Panc1 (cell line): Measurements from ENCODE around the gene MIF4GD. TPM values are rescaled to one million over a fixed set of nuclear protein-coding genes. Genes with fewer than 3 reads are reported as not detected.

ENCODE experiments used
- ATAC-seq: fragments of 200-7000 bp; cut with Tn5 transposase; 2 replicates; pipeline ENCODE4 v1.9.1; 2020; ENCODE audit warnings: mild to moderate bottlenecking, moderate library complexity
- Bru-seq: library from RNA; stranded (reverse); fragments of 400-500 nt; gene quantifications from one replicate; lab custom pipeline; 2021; lab: Mats Ljungman, UMichigan
- BruChase-seq, 2 experiments: library from RNA; stranded (reverse); fragments of 400-500 nt; gene quantifications; one replicate each; lab custom pipeline; 2021; lab: Mats Ljungman, UMichigan
- BruUV-seq: library from RNA; stranded (reverse); fragments of 400-500 nt; replicated peaks from 2 replicates; lab custom pipeline; 2021; lab: Mats Ljungman, UMichigan
- CTCF ChIA-PET: fragments of 300-600 bp; sonication (Branson Sonifier 250); formaldehyde crosslinking; loops from one replicate; lab custom pipeline; 2022; ENCODE audit warnings: antibody characterized with exemption; lab: Charles Lee
- POLR2A ChIA-PET: fragments of 300-600 bp; sonication (Branson Sonifier 250); formaldehyde crosslinking; loops from one replicate; lab custom pipeline; 2022; ENCODE audit warnings: antibody characterized with exemption; lab: Charles Lee
- DNase-seq: peaks from one replicate; pipeline ENCODE4 v3.0.0-alpha.2; 2010; ENCODE audit warnings: low read depth, low spot score
- H3K27ac ChIP-seq: 2 replicates; pipeline ENCODE4 v1.5.1; 2011; ENCODE audit warnings: mild to moderate bottlenecking, low read length, inconsistent platforms
- H3K27me3 ChIP-seq: fragments of 200-500 bp; sonication (Bioruptor generic); 2 replicates; pipeline ENCODE4 v1.6.0; 2014; ENCODE audit warnings: low read length, inconsistent platforms; ENCODE audit not compliant: control insufficient read depth, insufficient read depth
- H3K36me3 ChIP-seq: fragments of 200-500 bp; sonication (Bioruptor generic); 2 replicates; pipeline ENCODE4 v1.5.1; 2014; ENCODE audit warnings: inconsistent platforms, mild to moderate bottlenecking, low read length, moderate library complexity; ENCODE audit not compliant: control insufficient read depth, insufficient read depth
- H3K4me1 ChIP-seq: 2 replicates; pipeline ENCODE4 v1.5.1; 2011; ENCODE audit warnings: inconsistent platforms, mild to moderate bottlenecking, low read length, moderate library complexity; ENCODE audit not compliant: control insufficient read depth, insufficient read depth
- H3K4me3 ChIP-seq, 2 experiments: 2 replicates each; pipeline ENCODE4 v1.5.1; 2011 to 2012; ENCODE audit warnings: low read depth in 2 of 2, low read length in 2 of 2, mild to moderate bottlenecking in 2 of 2, inconsistent platforms in 1 of 2, moderate library complexity in 1 of 2
- H3K9me3 ChIP-seq: fragments of 200-500 bp; sonication (Bioruptor generic); 2 replicates; pipeline ENCODE4 v1.5.1; 2014; ENCODE audit warnings: low read depth, mild to moderate bottlenecking, inconsistent platforms, low read length, moderate library complexity; ENCODE audit not compliant: control insufficient read depth, insufficient read depth
- POLR2AphosphoS5 ChIP-seq: IDR thresholded peaks from 2 replicates; pipeline ENCODE4 v1.6.1; 2012; ENCODE audit warnings: mild to moderate bottlenecking, low read depth, low read length, moderate library complexity
- SIN3A ChIP-seq: IDR thresholded peaks from 2 replicates; pipeline ENCODE4 v1.6.1; 2012; ENCODE audit warnings: low read depth, mild to moderate bottlenecking, low read length, moderate library complexity, borderline replicate concordance; ENCODE audit not compliant: insufficient read depth
- TCF7L2 ChIP-seq: IDR thresholded peaks from 2 replicates; pipeline ENCODE4 v1.6.1; 2011; ENCODE audit warnings: mild to moderate bottlenecking, low read depth, low read length, inconsistent platforms
- in situ Hi-C: cut with HindIII; loops from 2 replicates; pipeline ENCODE4 v1.10.0; 2016; ENCODE audit warnings: low sequenced_read_pairs, low pct_unique_long_range_greater_than_20kb
- intact Hi-C: fragments of 100-400 bp; cut with micrococcal nuclease; formaldehyde crosslinking; loops from one replicate; pipeline ENCODE4 v1.10.0; 2022; ENCODE audit not compliant: unreplicated experiment
- long read RNA-seq: library from polyadenylated mRNA; unstranded; transcript quantifications from one replicate; pipeline ENCODE4 v2.0.0, GENCODE V29; 2021; ENCODE audit not compliant: unreplicated experiment
- polyA plus RNA-seq: library from polyadenylated mRNA; unstranded; fragments of >200 nt; gene quantifications from one replicate; pipeline ENCODE4 v1.2.1, GENCODE V29; 2012; ENCODE audit warnings: missing spikeins; ENCODE audit not compliant: insufficient read length
- total RNA-seq: library from RNA; stranded (reverse); gene quantifications from one replicate; pipeline ENCODE4 v1.2.1, GENCODE V29; 2021; ENCODE audit not compliant: unreplicated experiment
- TF ChIP-seq, protein P1 (sequence below): fragments of 450-650 bp; IDR thresholded peaks from 2 replicates; pipeline ENCODE4 v1.5.1; 2017; ENCODE audit warnings: mild to moderate bottlenecking
- TF ChIP-seq, protein P2 (sequence below), 2 experiments: IDR thresholded peaks; 2 replicates each; pipeline ENCODE4 v1.6.1; 2011 to 2012; ENCODE audit warnings: low read depth in 2 of 2, control low read depth in 1 of 2, low read length in 1 of 2, mild to moderate bottlenecking in 1 of 2, moderate library complexity in 1 of 2; ENCODE audit not compliant: insufficient read depth in 1 of 2

The MIF4GD gene, protein sequence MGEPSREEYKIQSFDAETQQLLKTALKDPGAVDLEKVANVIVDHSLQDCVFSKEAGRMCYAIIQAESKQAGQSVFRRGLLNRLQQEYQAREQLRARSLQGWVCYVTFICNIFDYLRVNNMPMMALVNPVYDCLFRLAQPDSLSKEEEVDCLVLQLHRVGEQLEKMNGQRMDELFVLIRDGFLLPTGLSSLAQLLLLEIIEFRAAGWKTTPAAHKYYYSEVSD
- total RNA-seq = 34.4 TPM
- 40.5 TPM for polyA plus RNA-seq
- percentile 58 among the genes with signal in this experiment for Bru-seq, nascent RNA
- percentile 52 among the genes with signal in this experiment for BruChase-seq, experiment 1, labeled RNA remaining after a 2-hour chase
- percentile 65 among the genes with signal in this experiment for BruChase-seq, experiment 2, labeled RNA remaining after a 6-hour chase
- long read RNA-seq, transcript MIF4GD-214 (5 exons, 1,230 nt) = major isoform, 13 of 72 reads
- long read RNA-seq, transcript MIF4GD-208 (7 exons, 1,419 nt) = minor isoform, 5 of 72 reads
- long read RNA-seq, transcript MIF4GD-202 (6 exons, 1,306 nt) = minor isoform, 11 of 72 reads
- long read RNA-seq, partial matches to known transcripts = 11 of 72 reads
- long read RNA-seq, other reads (novel, unspliced or antisense) = 27 of 72 reads

DNA sequence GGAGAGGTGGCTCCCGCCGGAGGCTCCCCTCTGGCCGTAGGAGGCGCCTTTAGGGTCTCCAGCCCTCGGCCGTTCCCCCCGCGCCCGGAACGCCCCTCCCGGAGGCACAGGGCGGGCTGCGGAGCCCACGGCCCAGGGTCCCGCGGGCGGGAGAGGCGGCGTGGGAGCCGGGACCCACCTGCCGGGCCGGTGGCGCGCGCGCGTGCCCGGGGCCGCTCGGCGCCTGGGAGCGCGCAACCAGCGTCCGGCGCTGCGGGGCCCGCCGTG, at the start of gene MIF4GD:
MIF4GD (minus strand) TSS at position 266 of the 267 bp plus-strand sequence. CDS start 1,036 bp downstream, outside the sequence.
- TF ChIP-seq TCF7L2 (no peak), SIN3A (no peak), POLR2AphosphoS5 (no peak; the same call in 1 of the 2 replicates)
- TF ChIP-seq, protein P1, sequence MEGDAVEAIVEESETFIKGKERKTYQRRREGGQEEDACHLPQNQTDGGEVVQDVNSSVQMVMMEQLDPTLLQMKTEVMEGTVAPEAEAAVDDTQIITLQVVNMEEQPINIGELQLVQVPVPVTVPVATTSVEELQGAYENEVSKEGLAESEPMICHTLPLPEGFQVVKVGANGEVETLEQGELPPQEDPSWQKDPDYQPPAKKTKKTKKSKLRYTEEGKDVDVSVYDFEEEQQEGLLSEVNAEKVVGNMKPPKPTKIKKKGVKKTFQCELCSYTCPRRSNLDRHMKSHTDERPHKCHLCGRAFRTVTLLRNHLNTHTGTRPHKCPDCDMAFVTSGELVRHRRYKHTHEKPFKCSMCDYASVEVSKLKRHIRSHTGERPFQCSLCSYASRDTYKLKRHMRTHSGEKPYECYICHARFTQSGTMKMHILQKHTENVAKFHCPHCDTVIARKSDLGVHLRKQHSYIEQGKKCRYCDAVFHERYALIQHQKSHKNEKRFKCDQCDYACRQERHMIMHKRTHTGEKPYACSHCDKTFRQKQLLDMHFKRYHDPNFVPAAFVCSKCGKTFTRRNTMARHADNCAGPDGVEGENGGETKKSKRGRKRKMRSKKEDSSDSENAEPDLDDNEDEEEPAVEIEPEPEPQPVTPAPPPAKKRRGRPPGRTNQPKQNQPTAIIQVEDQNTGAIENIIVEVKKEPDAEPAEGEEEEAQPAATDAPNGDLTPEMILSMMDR = no peak
- TF ChIP-seq, protein P2, sequence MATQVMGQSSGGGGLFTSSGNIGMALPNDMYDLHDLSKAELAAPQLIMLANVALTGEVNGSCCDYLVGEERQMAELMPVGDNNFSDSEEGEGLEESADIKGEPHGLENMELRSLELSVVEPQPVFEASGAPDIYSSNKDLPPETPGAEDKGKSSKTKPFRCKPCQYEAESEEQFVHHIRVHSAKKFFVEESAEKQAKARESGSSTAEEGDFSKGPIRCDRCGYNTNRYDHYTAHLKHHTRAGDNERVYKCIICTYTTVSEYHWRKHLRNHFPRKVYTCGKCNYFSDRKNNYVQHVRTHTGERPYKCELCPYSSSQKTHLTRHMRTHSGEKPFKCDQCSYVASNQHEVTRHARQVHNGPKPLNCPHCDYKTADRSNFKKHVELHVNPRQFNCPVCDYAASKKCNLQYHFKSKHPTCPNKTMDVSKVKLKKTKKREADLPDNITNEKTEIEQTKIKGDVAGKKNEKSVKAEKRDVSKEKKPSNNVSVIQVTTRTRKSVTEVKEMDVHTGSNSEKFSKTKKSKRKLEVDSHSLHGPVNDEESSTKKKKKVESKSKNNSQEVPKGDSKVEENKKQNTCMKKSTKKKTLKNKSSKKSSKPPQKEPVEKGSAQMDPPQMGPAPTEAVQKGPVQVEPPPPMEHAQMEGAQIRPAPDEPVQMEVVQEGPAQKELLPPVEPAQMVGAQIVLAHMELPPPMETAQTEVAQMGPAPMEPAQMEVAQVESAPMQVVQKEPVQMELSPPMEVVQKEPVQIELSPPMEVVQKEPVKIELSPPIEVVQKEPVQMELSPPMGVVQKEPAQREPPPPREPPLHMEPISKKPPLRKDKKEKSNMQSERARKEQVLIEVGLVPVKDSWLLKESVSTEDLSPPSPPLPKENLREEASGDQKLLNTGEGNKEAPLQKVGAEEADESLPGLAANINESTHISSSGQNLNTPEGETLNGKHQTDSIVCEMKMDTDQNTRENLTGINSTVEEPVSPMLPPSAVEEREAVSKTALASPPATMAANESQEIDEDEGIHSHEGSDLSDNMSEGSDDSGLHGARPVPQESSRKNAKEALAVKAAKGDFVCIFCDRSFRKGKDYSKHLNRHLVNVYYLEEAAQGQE (IDR thresholded peaks at IDR 0.05; ENCODE audit: insufficient read depth in 1 of 2, low read depth in 2 of 2, low read length in 1 of 2) = no peak
- DNase-seq (no peak), ATAC-seq (no peak)
- POLR2A ChIA-PET = interaction anchor here (0.6 to 1.9 kb wide), 5 partner anchors 9 to 443 kb away, joined by 4 to 14 read pairs (median 6); partner anchors contain the start of genes MRPS7 and SLC25A19
- Histone ChIP-seq H3K4me1 (peaks cover 41% of the 10 kb centered on the region), H3K9me3 (no peaks in the 10 kb centered on the region), H3K27ac (peak within 1 kb of the TSS; percentile 88), H3K36me3 (no peaks in the 10 kb centered on the region), H3K27me3 (no peaks in the 10 kb centered on the region), H3K4me3 (peak within 1 kb of the TSS; percentile 81 to 93)
- in situ Hi-C loops (no loop called here), intact Hi-C loops (no loop called here)
- CTCF ChIA-PET = interaction anchor here (0.6 to 2.3 kb wide), 14 partner anchors 8 to 446 kb away, joined by 3 to 21 read pairs (median 4); partner anchors contain the start of genes GGA3, GRB2, MRPS7 and SLC25A19
- BruUV-seq = no TSS peak

DNA sequence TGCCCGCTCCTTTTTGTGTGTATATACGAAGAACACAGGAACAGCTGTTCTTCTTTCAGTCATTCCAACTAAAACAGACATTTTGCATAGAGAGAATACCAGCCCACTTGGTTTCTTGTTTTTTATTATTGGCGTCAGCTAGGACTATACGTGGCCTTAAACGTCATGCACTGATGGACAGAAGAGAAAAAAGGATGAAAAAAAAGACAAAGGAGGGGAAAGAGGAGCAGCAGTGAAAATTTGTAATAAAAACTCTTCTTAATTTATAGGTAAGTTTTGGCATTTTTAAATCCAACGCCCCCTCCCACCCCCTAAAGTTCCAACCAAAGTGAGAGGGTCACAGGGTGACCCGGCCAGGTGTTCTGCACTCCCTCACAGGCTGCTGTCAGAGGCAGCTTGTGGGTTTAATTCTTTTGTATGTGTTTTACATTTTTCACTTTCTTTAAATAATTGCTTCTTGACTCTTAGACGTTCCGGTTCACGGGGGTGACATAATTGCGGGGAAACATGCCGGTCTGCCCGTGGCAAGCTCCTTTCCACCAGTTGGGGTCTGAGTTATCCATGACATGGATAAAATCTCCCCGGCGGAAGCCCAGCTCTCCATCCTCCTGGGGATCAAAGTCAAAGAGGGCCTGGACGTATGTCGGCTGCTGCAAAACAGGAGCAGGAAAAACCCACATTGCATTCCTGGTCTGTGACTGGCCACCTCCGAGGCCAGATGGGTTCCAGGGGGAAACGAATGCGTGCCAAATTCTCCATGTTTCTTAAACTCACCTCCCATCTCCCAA, 49.1 kb upstream of the MIF4GD start:
- BruUV-seq = TSS peak; percentile 85
- ATAC-seq (no peak), DNase-seq (no peak)
- ChIA-PET POLR2A (interaction anchor here (0.6 kb wide), 1 partner anchor 31 kb away, joined by 5 read pairs; the partner anchor contains the start of gene SLC25A19), CTCF (no interaction called here)
- intact Hi-C loops = no loop called here
- H3K9me3 ChIP-seq = no peaks in the 10 kb centered on the region
- no peaks in the 10 kb centered on the region for H3K36me3 ChIP-seq
- H3K4me1 ChIP-seq = no peaks in the 10 kb centered on the region
- TF ChIP-seq POLR2AphosphoS5 (no peak), TCF7L2 (no peak), SIN3A (no peak)
- TF ChIP-seq, protein P1 = no peak
- TF ChIP-seq, protein P2 (IDR thresholded peaks at IDR 0.05; ENCODE audit: insufficient read depth in 1 of 2, low read depth in 2 of 2, low read length in 1 of 2) = no peak
- no peak overlapping the region for H3K4me3 ChIP-seq
- H3K27me3 ChIP-seq = no peaks in the 10 kb centered on the region
- H3K27ac ChIP-seq = no peak overlapping the region
- in situ Hi-C loops = no loop called here
